Measurements from ENCODE around the gene RPL10. TPM values are rescaled to one million over a fixed set of nuclear protein-coding genes. Genes with fewer than 3 reads are reported as not detected.

RPL10 gene
- total RNA-seq, 1 experiment from 2014 or later = 3,401 TPM

DNA sequence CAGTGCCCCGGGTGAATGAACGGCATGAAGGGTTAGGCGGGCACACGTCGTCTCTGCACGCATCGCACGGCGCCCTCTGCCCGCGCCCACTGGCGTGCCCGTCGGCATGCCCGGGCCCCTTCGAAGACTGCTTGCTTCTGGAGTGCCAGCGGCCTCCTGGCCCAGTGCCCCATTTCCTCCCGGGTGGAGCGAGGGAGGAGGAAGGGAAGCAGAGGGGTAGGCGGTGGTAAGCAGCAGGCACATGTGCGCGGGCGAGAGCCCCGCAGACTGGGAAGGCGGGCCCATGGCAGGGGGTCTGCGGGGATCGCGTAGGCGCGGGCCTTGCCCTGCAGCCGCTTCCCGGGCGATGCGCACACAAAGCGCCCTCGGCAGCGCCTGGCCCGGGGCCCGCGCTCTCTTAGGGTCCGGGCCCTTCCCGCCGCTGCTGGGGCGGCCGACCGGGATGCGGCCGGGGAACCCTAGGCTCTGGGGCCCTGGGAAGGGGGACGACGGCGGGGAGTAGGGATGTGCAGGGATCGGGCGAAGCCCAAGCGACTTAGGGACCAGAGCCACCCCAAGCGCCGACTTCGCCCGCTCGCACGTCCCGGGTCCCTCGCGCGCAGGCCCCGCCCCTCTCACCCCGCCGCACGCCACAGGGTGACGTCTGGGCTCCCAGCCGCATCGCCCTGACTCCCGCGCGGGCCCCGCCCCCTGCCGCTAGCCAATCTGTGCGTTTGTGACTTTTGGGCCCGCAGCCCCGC lies 19.9 kb upstream of the RPL10 start:
- peak overlapping the region; percentile 82 for H3K27ac ChIP-seq (ENCODE audit: low read length)
- H3K4me2 ChIP-seq (ENCODE audit: low read length) = peak overlapping the region; percentile 92
- H3K4me3 ChIP-seq (ENCODE audit: low read length) = peak overlapping the region; percentile 65
- CTCF ChIA-PET = no interaction called here
- H3K9me3 ChIP-seq (ENCODE audit: low read length) = no peaks in the 10 kb centered on the region
- H2AFZ ChIP-seq (ENCODE audit: low read length) = peak overlapping the region; percentile 74
- peaks cover 5% of the 10 kb centered on the region; the same call in 1 of the 2 replicates for H4K20me1 ChIP-seq (ENCODE audit: low read length)
- DNase-seq = peak; percentile 45
- H3F3A ChIP-seq (ENCODE audit: low read length, unreplicated experiment) = no peaks in the 10 kb centered on the region
- no peaks in the 10 kb centered on the region for H3K9me2 ChIP-seq (replicated peaks; ENCODE audit: low read length)
- TF ChIP-seq, protein P1, sequence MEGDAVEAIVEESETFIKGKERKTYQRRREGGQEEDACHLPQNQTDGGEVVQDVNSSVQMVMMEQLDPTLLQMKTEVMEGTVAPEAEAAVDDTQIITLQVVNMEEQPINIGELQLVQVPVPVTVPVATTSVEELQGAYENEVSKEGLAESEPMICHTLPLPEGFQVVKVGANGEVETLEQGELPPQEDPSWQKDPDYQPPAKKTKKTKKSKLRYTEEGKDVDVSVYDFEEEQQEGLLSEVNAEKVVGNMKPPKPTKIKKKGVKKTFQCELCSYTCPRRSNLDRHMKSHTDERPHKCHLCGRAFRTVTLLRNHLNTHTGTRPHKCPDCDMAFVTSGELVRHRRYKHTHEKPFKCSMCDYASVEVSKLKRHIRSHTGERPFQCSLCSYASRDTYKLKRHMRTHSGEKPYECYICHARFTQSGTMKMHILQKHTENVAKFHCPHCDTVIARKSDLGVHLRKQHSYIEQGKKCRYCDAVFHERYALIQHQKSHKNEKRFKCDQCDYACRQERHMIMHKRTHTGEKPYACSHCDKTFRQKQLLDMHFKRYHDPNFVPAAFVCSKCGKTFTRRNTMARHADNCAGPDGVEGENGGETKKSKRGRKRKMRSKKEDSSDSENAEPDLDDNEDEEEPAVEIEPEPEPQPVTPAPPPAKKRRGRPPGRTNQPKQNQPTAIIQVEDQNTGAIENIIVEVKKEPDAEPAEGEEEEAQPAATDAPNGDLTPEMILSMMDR (conservative IDR thresholded peaks at IDR 0.05; ENCODE audit: low read depth, low read length) = no peak
- TF ChIP-seq EZH2phosphoT487 (IDR thresholded peaks at IDR 0.05; ENCODE audit: borderline replicate concordance, low read length) (no peak; the same call in 1 of the 2 replicates), EZH2 (IDR thresholded peaks at IDR 0.05; ENCODE audit: low read length, unreplicated experiment) (no peak)
- BruUV-seq (replicated peaks) = TSS peak; percentile 29
- H3K4me1 ChIP-seq (ENCODE audit: insufficient read depth, low read length) = peaks cover 24% of the 10 kb centered on the region
- POLR2A ChIA-PET (ENCODE audit: unreplicated experiment) = interaction anchor here (0.5 to 0.6 kb wide), 2 partner anchors 9 to 74 kb away, joined by 3 to 8 read pairs; no protein-coding TSS in a partner anchor
- no peaks in the 10 kb centered on the region; the same call in 1 of the 2 replicates for H3K36me3 ChIP-seq (ENCODE audit: low read depth, low read length)
- H3K27me3 ChIP-seq (ENCODE audit: low read length) = no peaks in the 10 kb centered on the region
- intact Hi-C loops (cut with micrococcal nuclease) = loop anchor here (10.0 kb wide), 1 partner anchor 403 kb away; the partner anchor contains the start of genes HCFC1 and TMEM187
- no peak; the same call in 1 of the 2 replicates for ATAC-seq
- H3K79me2 ChIP-seq (ENCODE audit: low read length) = peaks cover 45% of the 10 kb centered on the region
- peak overlapping the region; percentile 86 for H3K9ac ChIP-seq (ENCODE audit: low read length)

DNA sequence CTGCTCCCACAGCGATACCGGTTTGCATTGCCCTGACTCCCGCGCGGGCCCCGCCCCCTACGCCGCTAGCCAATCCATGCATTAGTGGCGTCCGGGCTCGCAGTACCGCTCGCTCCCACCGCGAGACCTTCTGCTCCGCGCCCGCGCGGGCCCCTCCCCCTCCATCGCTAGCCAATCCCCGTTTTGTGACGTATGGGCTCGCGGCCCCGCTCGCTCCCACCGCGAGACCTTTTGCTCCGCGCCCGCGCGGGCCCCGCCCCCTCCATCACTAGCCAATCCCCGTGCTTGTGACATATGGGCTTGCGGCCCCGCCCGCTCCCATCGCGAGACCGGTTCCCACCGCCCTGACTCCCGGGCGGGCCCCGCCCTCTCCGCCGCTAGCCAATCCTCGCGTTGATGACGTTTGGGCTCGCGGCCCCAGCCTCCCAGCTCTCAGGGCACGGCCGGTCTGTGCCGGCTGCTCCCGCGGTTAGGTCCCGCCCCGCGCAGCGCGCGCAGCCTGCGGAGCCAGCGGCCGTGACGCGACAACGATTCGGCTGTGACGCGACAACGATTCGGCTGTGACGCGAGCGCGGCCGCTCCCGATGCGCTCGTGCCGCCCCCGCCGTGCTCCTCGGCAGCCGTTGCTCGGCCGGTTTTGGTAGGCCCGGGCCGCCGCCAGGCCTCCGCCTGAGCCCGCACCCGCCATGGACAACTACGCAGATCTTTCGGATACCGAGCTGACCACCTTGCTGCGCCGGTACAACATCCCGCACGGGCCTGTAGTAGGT lies 19.2 kb upstream of the RPL10 start, which contains the start of gene EMD:
TSS of gene EMD (plus strand) at position 497 of the 770 bp plus-strand sequence. CDS start at position 687, 190 bp downstream.
- Histone ChIP-seq H3K4me3 (ENCODE audit: low read length) (peak within 1 kb of the TSS; percentile 95), H4K20me1 (ENCODE audit: low read length) (peaks cover 5% of the 10 kb centered on the region; the same call in 1 of the 2 replicates), H3K9me2 (replicated peaks; ENCODE audit: low read length) (no peaks in the 10 kb centered on the region), H3K79me2 (ENCODE audit: low read length) (peaks cover 42% of the 10 kb centered on the region), H3K4me1 (ENCODE audit: insufficient read depth, low read length) (peaks cover 21% of the 10 kb centered on the region), H3K9me3 (ENCODE audit: low read length) (no peaks in the 10 kb centered on the region), H3K27ac (ENCODE audit: low read length) (peak within 1 kb of the TSS; percentile 82), H3K9ac (ENCODE audit: low read length) (peak within 1 kb of the TSS; percentile 98), H3K4me2 (ENCODE audit: low read length) (peak within 1 kb of the TSS; percentile 98), H2AFZ (ENCODE audit: low read length) (peak within 1 kb of the TSS; percentile 74), H3F3A (ENCODE audit: low read length, unreplicated experiment) (no peaks in the 10 kb centered on the region), H3K27me3 (ENCODE audit: low read length) (no peaks in the 10 kb centered on the region), H3K36me3 (ENCODE audit: low read depth, low read length) (no peaks in the 10 kb centered on the region; the same call in 1 of the 2 replicates)
- intact Hi-C loops (cut with micrococcal nuclease) = loop anchor here (10.0 kb wide), 1 partner anchor 404 kb away; the partner anchor contains the start of genes HCFC1 and TMEM187
- peak; percentile 78 for ATAC-seq
- POLR2A ChIA-PET (ENCODE audit: unreplicated experiment) = interaction anchor here (0.5 to 0.7 kb wide), 4 partner anchors 10 to 74 kb away, joined by 3 to 13 read pairs (median 6); no protein-coding TSS in a partner anchor
- CTCF ChIA-PET = no interaction called here
- peak; percentile 98 for DNase-seq
- no TSS peak for BruUV-seq (replicated peaks)
- TF ChIP-seq, protein P1 (conservative IDR thresholded peaks at IDR 0.05; ENCODE audit: low read depth, low read length) = no peak
- TF ChIP-seq EZH2phosphoT487 (IDR thresholded peaks at IDR 0.05; ENCODE audit: borderline replicate concordance, low read length) (peak; percentile 57; the same call in 1 of the 2 replicates), EZH2 (IDR thresholded peaks at IDR 0.05; ENCODE audit: low read length, unreplicated experiment) (no peak)

Measured in PC-3 (cell line).